Liver (tissue), 9 donors: ENCODE measurements around the gene RGS1. TPM values are rescaled to one million over a fixed set of nuclear protein-coding genes. Genes with fewer than 3 reads are reported as not detected.

ENCODE experiments used
- DNase-seq: peaks from one replicate; pipeline ENCODE4 v3.0.0-alpha.2; 2017; ENCODE audit warnings: low spot score
- H3K27ac ChIP-seq, 2 donors: one replicate each; pipeline ENCODE4 v1.7.0; 2013; ENCODE audit warnings: inconsistent platforms in 2 of 2, low read length in 2 of 2, control low read depth in 1 of 2, low read depth in 1 of 2, mild to moderate bottlenecking in 1 of 2
- H3K27me3 ChIP-seq, 4 donors: one replicate each; pipeline versions ENCODE4 v1.6.1 to v1.7.0; 2013; ENCODE audit warnings: low read length in 3 of 4, inconsistent platforms in 1 of 4, mild to moderate bottlenecking in 1 of 4, moderate library complexity in 1 of 4; ENCODE audit not compliant: control insufficient read depth in 4 of 4, insufficient read depth in 4 of 4
- H3K36me3 ChIP-seq, 4 donors: one replicate each; pipeline versions ENCODE4 v1.6.1 to v1.7.0; 2013; ENCODE audit warnings: low read length in 3 of 4, mild to moderate bottlenecking in 3 of 4, low read depth in 1 of 4, moderate library complexity in 1 of 4; ENCODE audit not compliant: control insufficient read depth in 4 of 4, insufficient read depth in 3 of 4
- H3K4me1 ChIP-seq, 4 donors: one replicate each; pipeline versions ENCODE4 v1.6.1 to v1.7.0; 2013; ENCODE audit warnings: low read length in 3 of 4, mild to moderate bottlenecking in 3 of 4, moderate library complexity in 1 of 4; ENCODE audit not compliant: control insufficient read depth in 4 of 4, insufficient read depth in 4 of 4
- H3K4me3 ChIP-seq, 3 donors: one replicate each; pipeline versions ENCODE4 v1.6.1 to v1.7.0; 2013; ENCODE audit warnings: low read length in 3 of 3, control low read depth in 1 of 3, low read depth in 1 of 3, mild to moderate bottlenecking in 1 of 3
- H3K9ac ChIP-seq, 2 donors: one replicate each; pipeline ENCODE4 v1.7.0; 2013; ENCODE audit warnings: low read length in 2 of 2, mild to moderate bottlenecking in 2 of 2, moderate library complexity in 2 of 2, control low read depth in 1 of 2, low read depth in 1 of 2
- H3K9me3 ChIP-seq, 4 donors: one replicate each; pipeline versions ENCODE4 v1.6.1 to v1.7.0; 2013; ENCODE audit warnings: low read length in 3 of 4; ENCODE audit not compliant: control insufficient read depth in 4 of 4
- ATF3 ChIP-seq: IDR thresholded peaks from 2 replicates; pipeline ENCODE4 v1.6.1; 2016; ENCODE audit warnings: antibody characterized with exemption
- EGR1 ChIP-seq, 2 donors: IDR thresholded peaks; 2 replicates each; pipeline ENCODE4 v1.6.1; 2016 to 2018; ENCODE audit warnings: antibody characterized with exemption in 2 of 2, low read depth in 2 of 2
- FOXA1 ChIP-seq: IDR thresholded peaks from 2 replicates; pipeline ENCODE4 v1.6.1; 2016; ENCODE audit warnings: antibody characterized with exemption
- FOXA2 ChIP-seq: IDR thresholded peaks from 2 replicates; pipeline ENCODE4 v1.6.1; 2016; ENCODE audit warnings: antibody characterized with exemption
- HNF4A ChIP-seq, 2 donors: conservative IDR thresholded peaks; 2 replicates each; pipeline ENCODE4 v1.6.1; 2016; ENCODE audit warnings: antibody characterized with exemption in 2 of 2, mild to moderate bottlenecking in 2 of 2
- HNF4G ChIP-seq: IDR thresholded peaks from 2 replicates; pipeline ENCODE4 v1.6.1; 2016; ENCODE audit warnings: antibody characterized with exemption
- JUND ChIP-seq, 2 donors: IDR thresholded peaks; 2 replicates each; pipeline ENCODE4 v1.6.1; 2016; ENCODE audit warnings: antibody characterized with exemption in 2 of 2
- RAD21 ChIP-seq, 2 donors: IDR thresholded peaks; 2 replicates each; pipeline ENCODE4 v1.6.1; 2016; ENCODE audit warnings: antibody characterized with exemption in 2 of 2, mild to moderate bottlenecking in 2 of 2
- SP1 ChIP-seq: IDR thresholded peaks from 2 replicates; pipeline ENCODE4 v1.6.1; 2018; ENCODE audit warnings: antibody characterized with exemption, mild to moderate bottlenecking
- TAF1 ChIP-seq: conservative IDR thresholded peaks from 2 replicates; pipeline ENCODE4 v1.6.1; 2016; ENCODE audit warnings: antibody characterized with exemption, mild to moderate bottlenecking
- YY1 ChIP-seq: IDR thresholded peaks from 2 replicates; pipeline ENCODE4 v1.6.1; 2016; ENCODE audit warnings: antibody characterized with exemption, mild to moderate bottlenecking
- WGBS: extraction: QIAGEN DNeasy Blood & Tissue Kit; methylation state at CpG from one replicate; pipeline ENCODE4 v1.1.7; 2013; 5-methylcytosine and 5-hydroxymethylcytosine counted together
- polyA plus RNA-seq, 2 donors: library from polyadenylated mRNA; stranded (reverse) in 1 of 2; unstranded in 1 of 2; fragments of 200-250 nt in 1 of 2; fragments of >200 nt in 1 of 2; fragmentation: Nextera tagmentation in 1 of 2; extraction: Ambion mirVana in 1 of 2; gene quantifications; one replicate each; pipeline versions ENCODE4 v1.2.1 to v1.2.3, GENCODE V29; 2013 to 2015
- total RNA-seq, 2 donors: library from RNA; depleted of rRNA; stranded (reverse); fragments of >200 nt; gene quantifications; one replicate each; pipeline ENCODE4 v1.2.3, GENCODE V29; 2014
- TF ChIP-seq, protein P1 (sequence below): IDR thresholded peaks from 2 replicates; pipeline ENCODE4 v1.6.1; 2016; ENCODE audit warnings: antibody characterized with exemption
- TF ChIP-seq, protein P2 (sequence below): IDR thresholded peaks from 2 replicates; pipeline ENCODE4 v1.6.1; 2016; ENCODE audit warnings: antibody characterized with exemption, mild to moderate bottlenecking
- donor health status: healthy.
- donor health status: healthy.
- donor health status: healthy.
- donor health status: healthy.
- donor health status: healthy.

RGS1 gene
- total and polyA plus RNA-seq, 4 donors: 1.8 to 7.7 (median 6.0) TPM

- Histone ChIP-seq H3K36me3 (no peaks in the 10 kb centered on the region), H3K4me1 (peaks cover 0 to 1% (median 0%) of the 10 kb centered on the region in 4 donors), H3K9ac (no peak overlapping the region), H3K9me3 (no peaks in the 10 kb centered on the region), H3K27ac (no peak overlapping the region), H3K4me3 (no peak overlapping the region), H3K27me3 (no peaks in the 10 kb centered on the region)
- WGBS: 85% methylated on average over 4 of the region's 4 CpGs
- TF ChIP-seq FOXA2: no peak
- DNase-seq: no peak
Measured at GRCh38 chr1:192581131-192581927, 5.8 kb downstream of the RGS1 start.

DNA sequence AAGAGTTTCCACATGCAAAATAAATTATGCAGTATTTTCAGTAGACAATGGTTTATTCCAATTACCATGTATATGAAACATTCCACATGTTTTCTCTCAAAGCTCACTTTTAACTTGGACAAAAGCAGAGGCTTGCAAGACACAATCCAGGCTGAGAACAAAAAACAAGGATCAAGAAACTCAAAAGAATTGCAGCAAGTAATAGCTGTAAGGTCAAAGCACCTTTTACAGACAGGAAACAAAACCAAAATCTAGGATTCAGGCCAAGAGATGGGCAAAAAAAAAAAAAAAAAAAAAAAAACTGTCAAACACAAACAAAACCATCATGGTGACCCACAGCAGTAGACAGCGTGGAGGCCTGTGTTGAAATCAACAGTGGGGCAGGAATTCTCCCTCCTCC, 9.3 kb downstream of the RGS1 start:
- Histone ChIP-seq H3K36me3 (no peaks in the 10 kb centered on the region), H3K27ac (no peak overlapping the region), H3K4me3 (no peak overlapping the region), H3K9me3 (no peaks in the 10 kb centered on the region), H3K4me1 (no peaks in the 10 kb centered on the region), H3K27me3 (no peaks in the 10 kb centered on the region), H3K9ac (no peak overlapping the region)
- DNase-seq: no peak
- TF ChIP-seq ATF3 (no peak), RAD21 (IDR thresholded peaks at IDR 0.05) (no peak), HNF4A (conservative IDR thresholded peaks at IDR 0.05) (no peak), FOXA1 (no peak), FOXA2 (no peak), JUND (IDR thresholded peaks at IDR 0.05) (no peak), EGR1 (IDR thresholded peaks at IDR 0.05; ENCODE audit: low read depth in 2 of 2) (no peak)
- TF ChIP-seq, protein P1, sequence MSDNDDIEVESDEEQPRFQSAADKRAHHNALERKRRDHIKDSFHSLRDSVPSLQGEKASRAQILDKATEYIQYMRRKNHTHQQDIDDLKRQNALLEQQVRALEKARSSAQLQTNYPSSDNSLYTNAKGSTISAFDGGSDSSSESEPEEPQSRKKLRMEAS: no peak
- TF ChIP-seq, protein P2, sequence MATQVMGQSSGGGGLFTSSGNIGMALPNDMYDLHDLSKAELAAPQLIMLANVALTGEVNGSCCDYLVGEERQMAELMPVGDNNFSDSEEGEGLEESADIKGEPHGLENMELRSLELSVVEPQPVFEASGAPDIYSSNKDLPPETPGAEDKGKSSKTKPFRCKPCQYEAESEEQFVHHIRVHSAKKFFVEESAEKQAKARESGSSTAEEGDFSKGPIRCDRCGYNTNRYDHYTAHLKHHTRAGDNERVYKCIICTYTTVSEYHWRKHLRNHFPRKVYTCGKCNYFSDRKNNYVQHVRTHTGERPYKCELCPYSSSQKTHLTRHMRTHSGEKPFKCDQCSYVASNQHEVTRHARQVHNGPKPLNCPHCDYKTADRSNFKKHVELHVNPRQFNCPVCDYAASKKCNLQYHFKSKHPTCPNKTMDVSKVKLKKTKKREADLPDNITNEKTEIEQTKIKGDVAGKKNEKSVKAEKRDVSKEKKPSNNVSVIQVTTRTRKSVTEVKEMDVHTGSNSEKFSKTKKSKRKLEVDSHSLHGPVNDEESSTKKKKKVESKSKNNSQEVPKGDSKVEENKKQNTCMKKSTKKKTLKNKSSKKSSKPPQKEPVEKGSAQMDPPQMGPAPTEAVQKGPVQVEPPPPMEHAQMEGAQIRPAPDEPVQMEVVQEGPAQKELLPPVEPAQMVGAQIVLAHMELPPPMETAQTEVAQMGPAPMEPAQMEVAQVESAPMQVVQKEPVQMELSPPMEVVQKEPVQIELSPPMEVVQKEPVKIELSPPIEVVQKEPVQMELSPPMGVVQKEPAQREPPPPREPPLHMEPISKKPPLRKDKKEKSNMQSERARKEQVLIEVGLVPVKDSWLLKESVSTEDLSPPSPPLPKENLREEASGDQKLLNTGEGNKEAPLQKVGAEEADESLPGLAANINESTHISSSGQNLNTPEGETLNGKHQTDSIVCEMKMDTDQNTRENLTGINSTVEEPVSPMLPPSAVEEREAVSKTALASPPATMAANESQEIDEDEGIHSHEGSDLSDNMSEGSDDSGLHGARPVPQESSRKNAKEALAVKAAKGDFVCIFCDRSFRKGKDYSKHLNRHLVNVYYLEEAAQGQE: no peak
- WGBS: 65% methylated on average over 1 of the region's 1 CpG

- Histone ChIP-seq H3K27ac (no peak overlapping the region), H3K9me3 (no peaks in the 10 kb centered on the region), H3K4me1 (no peaks in the 10 kb centered on the region), H3K36me3 (no peaks in the 10 kb centered on the region), H3K27me3 (no peaks in the 10 kb centered on the region), H3K9ac (no peak overlapping the region), H3K4me3 (no peak overlapping the region)
- DNase-seq: no peak
- TF ChIP-seq SP1 (no peak), TAF1 (no peak), FOXA1 (no peak), HNF4G (no peak), HNF4A (conservative IDR thresholded peaks at IDR 0.05) (peak in 1 of 2 donors; percentile 17), YY1 (no peak)
- TF ChIP-seq, protein P1: no peak
- WGBS: 93% methylated on average over 5 of the region's 5 CpGs
Measured at GRCh38 chr1:192587386-192588266, 12.1 kb downstream of the RGS1 start.
